ENCODE results near the gene RAB44.

DNA sequence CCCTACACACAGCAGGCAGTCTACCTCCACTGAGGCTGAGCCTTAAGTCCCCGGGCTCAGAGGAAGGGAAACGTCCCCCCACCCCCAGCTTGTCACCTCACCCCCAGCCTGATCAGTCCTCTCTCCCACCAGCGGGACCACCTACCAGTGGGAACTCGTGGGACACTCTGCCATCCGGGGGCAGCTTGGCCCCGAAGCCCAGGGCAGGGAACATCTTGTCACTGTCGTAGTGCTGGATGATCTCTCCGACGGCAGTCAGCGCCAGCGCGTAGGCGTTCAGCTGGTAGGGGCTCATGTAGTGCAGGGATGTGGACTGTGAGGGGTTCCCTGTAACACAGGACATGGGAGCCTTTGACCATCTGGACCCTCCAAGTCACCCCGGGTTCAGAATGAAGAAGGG is 48.6 kb downstream of the RAB44 start:
- TF ChIP-seq CTCF (IDR thresholded peaks at IDR 0.05; ENCODE audit: low read depth, low read length) (no peak), EZH2phosphoT487 (IDR thresholded peaks at IDR 0.05; ENCODE audit: low read depth) (no peak)

Data from OCI-LY3 (cell line).